IMR-90 (cell line): ENCODE results near the gene TMEM53. TPM values are rescaled to one million over a fixed set of nuclear protein-coding genes. Genes with fewer than 3 reads are reported as not detected.
A peak's percentile ranks its signal among the peaks of the same experiment; 100 is the strongest.

Experiments used
- ATAC-seq: fragments of 200-7000 bp; cut with Tn5 transposase; 2 replicates; pipeline ENCODE4 v1.9.1; 2020; ENCODE audit warnings: low read depth, mild to moderate bottlenecking, moderate library complexity
- BruUV-seq: library from RNA; stranded (reverse); fragments of 400-500 nt; replicated peaks from 2 replicates; lab custom pipeline; 2021; lab: Mats Ljungman, UMichigan
- CTCF ChIA-PET: fragments of 300-600 bp; formaldehyde crosslinking; extraction: SDS; loops from one replicate; lab custom pipeline; 2021; ENCODE audit warnings: antibody characterized with exemption; lab: Yijun Ruan, JAX
- POLR2A ChIA-PET: fragments of 300-600 bp; sonication (Branson Sonifier 250); formaldehyde crosslinking; loops from one replicate; lab custom pipeline; 2022; ENCODE audit warnings: antibody characterized with exemption; ENCODE audit not compliant: unreplicated experiment; lab: Charles Lee
- DNase-seq: peaks from one replicate; pipeline ENCODE4 v3.0.0; 2013
- H2AFZ ChIP-seq: replicated peaks from 2 replicates; pipeline ENCODE3; 2013; ENCODE audit warnings: low read length, mild to moderate bottlenecking; ENCODE audit not compliant: poor library complexity
- H2AK5ac ChIP-seq: 2 replicates; pipeline ENCODE4 v1.6.1; 2013; ENCODE audit warnings: low read depth, low read length, inconsistent platforms
- H2AK9ac ChIP-seq: replicated peaks from 2 replicates; pipeline ENCODE3; 2013; ENCODE audit warnings: mild to moderate bottlenecking, low read depth, low read length, moderate library complexity; ENCODE audit not compliant: poor library complexity
- H2BK120ac ChIP-seq: 2 replicates; pipeline ENCODE4 v1.6.1; 2013; ENCODE audit warnings: low read depth, low read length, inconsistent platforms
- H2BK15ac ChIP-seq: 3 replicates; pipeline ENCODE4 v1.6.1; 2013; ENCODE audit warnings: low read depth, low read length, inconsistent platforms
- H2BK20ac ChIP-seq: 2 replicates; pipeline ENCODE4 v1.6.1; 2013; ENCODE audit warnings: low read depth, mild to moderate bottlenecking, inconsistent platforms, low read length, moderate library complexity
- H2BK5ac ChIP-seq: 2 replicates; pipeline ENCODE4 v1.6.1; 2013; ENCODE audit warnings: mild to moderate bottlenecking, low read depth, low read length, inconsistent platforms; ENCODE audit not compliant: poor library complexity, severe bottlenecking
- H3K14ac ChIP-seq: replicated peaks from 2 replicates; pipeline ENCODE4 v1.6.1; 2013; ENCODE audit warnings: low read depth, low read length, inconsistent platforms
- H3K18ac ChIP-seq: 2 replicates; pipeline ENCODE4 v1.6.1; 2013; ENCODE audit warnings: low read depth, low read length, control low read depth
- H3K23ac ChIP-seq: 2 replicates; pipeline ENCODE4 v1.6.1; 2013; ENCODE audit warnings: low read depth, low read length, inconsistent platforms
- H3K27ac ChIP-seq: 2 replicates; pipeline ENCODE4 v1.5.1; 2013; ENCODE audit warnings: mild to moderate bottlenecking, control low read depth, low read length; ENCODE audit not compliant: insufficient read depth
- H3K27me3 ChIP-seq: 2 replicates; pipeline ENCODE4 v1.6.1; 2013; ENCODE audit warnings: low read length; ENCODE audit not compliant: control insufficient read depth, insufficient read depth
- H3K36me3 ChIP-seq: 2 replicates; pipeline ENCODE4 v1.6.1; 2013; ENCODE audit warnings: low read length, mixed read lengths; ENCODE audit not compliant: control insufficient read depth, insufficient read depth
- H3K4ac ChIP-seq: 2 replicates; pipeline ENCODE4 v1.6.1; 2013; ENCODE audit warnings: low read depth, low read length, inconsistent platforms
- H3K4me1 ChIP-seq: 2 replicates; pipeline ENCODE4 v1.6.1; 2013; ENCODE audit warnings: low read length, mixed read lengths; ENCODE audit not compliant: control insufficient read depth, insufficient read depth
- H3K4me2 ChIP-seq: 2 replicates; pipeline ENCODE4 v1.6.1; 2013; ENCODE audit warnings: low read depth, mild to moderate bottlenecking, control low read depth, low read length, moderate library complexity
- H3K4me3 ChIP-seq: 2 replicates; pipeline ENCODE4 v1.5.1; 2013; ENCODE audit warnings: low read depth, mild to moderate bottlenecking, control low read depth, low read length, moderate library complexity; ENCODE audit not compliant: insufficient read depth
- H3K56ac ChIP-seq: 2 replicates; pipeline ENCODE4 v1.6.1; 2013; ENCODE audit warnings: low read length, inconsistent platforms; ENCODE audit not compliant: insufficient read depth; ENCODE audit errors: extremely low read depth
- H3K79me1 ChIP-seq, 2 experiments: 2 replicates each; pipeline ENCODE4 v1.6.1; 2013; ENCODE audit warnings: low read length in 2 of 2, inconsistent platforms in 1 of 2, low read depth in 1 of 2
- H3K9ac ChIP-seq: 2 replicates; pipeline ENCODE4 v1.6.1; 2013; ENCODE audit warnings: low read depth, low read length, control low read depth
- H3K9me1 ChIP-seq: 2 replicates; pipeline ENCODE4 v1.6.1; 2013; ENCODE audit warnings: low read length, inconsistent platforms; ENCODE audit not compliant: insufficient read depth
- H3K9me3 ChIP-seq: 2 replicates; pipeline ENCODE4 v1.6.1; 2013; ENCODE audit warnings: low read length; ENCODE audit not compliant: control insufficient read depth, insufficient read depth
- H4K20me1 ChIP-seq: 2 replicates; pipeline ENCODE4 v1.6.1; 2013; ENCODE audit warnings: low read length, inconsistent platforms; ENCODE audit not compliant: insufficient read depth
- H4K5ac ChIP-seq: 2 replicates; pipeline ENCODE4 v1.6.1; 2013; ENCODE audit warnings: mild to moderate bottlenecking, low read depth, low read length, control low read depth
- H4K8ac ChIP-seq, 2 experiments: 2 replicates each; pipeline ENCODE4 v1.6.1; 2013; ENCODE audit warnings: low read depth in 2 of 2, low read length in 2 of 2, control low read depth in 1 of 2, inconsistent platforms in 1 of 2
- H4K91ac ChIP-seq: 2 replicates; pipeline ENCODE4 v1.6.1; 2013; ENCODE audit warnings: low read depth, low read length, inconsistent platforms; ENCODE audit not compliant: insufficient read depth
- BHLHE40 ChIP-seq: fragments of 150-350 bp; IDR thresholded peaks from 2 replicates; pipeline ENCODE4 v1.6.1; 2016; ENCODE audit warnings: mild to moderate bottlenecking, low read depth, low read length
- CEBPB ChIP-seq: IDR thresholded peaks from 2 replicates; pipeline ENCODE4 v1.6.1; 2012; ENCODE audit warnings: low read depth, low read length, improper control_type of control experiment
- CTCF ChIP-seq: conservative IDR thresholded peaks from 2 replicates; pipeline ENCODE4 v1.5.1; 2012; ENCODE audit warnings: mild to moderate bottlenecking, low read depth, low read length, improper control_type of control experiment
- FOS ChIP-seq: fragments of 150-350 bp; IDR thresholded peaks from 2 replicates; pipeline ENCODE4 v1.6.1; 2016; ENCODE audit warnings: low read depth, low read length
- MAFK ChIP-seq: IDR thresholded peaks from 2 replicates; pipeline ENCODE4 v1.6.1; 2012; ENCODE audit warnings: low read depth, low read length, improper control_type of control experiment
- MAZ ChIP-seq: IDR thresholded peaks from 2 replicates; pipeline ENCODE4 v1.6.1; 2012; ENCODE audit warnings: low read depth, mild to moderate bottlenecking, low read length, improper control_type of control experiment, moderate library complexity, borderline replicate concordance
- MXI1 ChIP-seq: IDR thresholded peaks from 2 replicates; pipeline ENCODE4 v1.6.1; 2012; ENCODE audit warnings: low read depth, mild to moderate bottlenecking, low read length, moderate library complexity, borderline replicate concordance
- NFE2L2 ChIP-seq: fragments of 150-350 bp; IDR thresholded peaks from 2 replicates; pipeline ENCODE4 v1.6.1; 2016; ENCODE audit warnings: low read depth, mild to moderate bottlenecking, low read length
- POLR2A ChIP-seq: IDR thresholded peaks from 2 replicates; pipeline ENCODE4 v1.6.1; 2012; ENCODE audit warnings: mild to moderate bottlenecking, low read depth, low read length
- RAD21 ChIP-seq: IDR thresholded peaks from 2 replicates; pipeline ENCODE4 v1.6.1; 2012; ENCODE audit warnings: low read length, improper control_type of control experiment
- RCOR1 ChIP-seq: IDR thresholded peaks from 2 replicates; pipeline ENCODE4 v1.6.1; 2012; ENCODE audit warnings: mild to moderate bottlenecking, low read length, improper control_type of control experiment; ENCODE audit not compliant: insufficient replicate concordance
- RFX5 ChIP-seq: IDR thresholded peaks from 2 replicates; pipeline ENCODE4 v1.8.0; 2012; ENCODE audit warnings: low read depth, mild to moderate bottlenecking, low read length, moderate library complexity
- SMC3 ChIP-seq: fragments of 150-350 bp; IDR thresholded peaks from 2 replicates; pipeline ENCODE4 v1.6.1; 2016; ENCODE audit warnings: low read depth, mild to moderate bottlenecking, antibody characterized with exemption, low read length, moderate library complexity
- WGBS, 2 experiments: methylation state at CpG; one replicate each; pipeline versions ENCODE4 v1.1.5 to v1.1.7; 2013; ENCODE audit warnings: missing lambda C conversion rate in 2 of 2; ENCODE audit not compliant: insufficient read length in 1 of 2; ENCODE audit errors: extremely low coverage in 2 of 2; 5-methylcytosine and 5-hydroxymethylcytosine counted together
- dilution Hi-C: fragments of 300-500 bp; cut with HindIII; formaldehyde crosslinking; loops from one replicate; pipeline ENCODE4 v1.14.3; 2018; ENCODE audit warnings: low sequenced_read_pairs; ENCODE audit not compliant: unreplicated experiment
- in situ Hi-C: fragments of 300-500 bp; cut with MboI; formaldehyde crosslinking; loops from 3 replicates; pipeline ENCODE4 v1.14.3; 2019; ENCODE audit warnings: low sequenced_read_pairs, inconsistent platforms, mixed read lengths
- intact Hi-C: fragments of 100-400 bp; cut with micrococcal nuclease; formaldehyde crosslinking; loops from 2 replicates; pipeline ENCODE4 v1.10.0; 2022
- polyA plus RNA-seq, 3 experiments: library from polyadenylated mRNA; depleted of rRNA; stranded (reverse); fragments of >200 nt; gene quantifications; 2 replicates each; pipeline ENCODE4 v1.2.3, GENCODE V29; 2012; ENCODE audit warnings: low replicate concordance in 1 of 3
- total RNA-seq: library from RNA; depleted of rRNA; stranded (reverse); fragments of >200 nt; gene quantifications from 2 replicates; pipeline ENCODE4 v1.2.3, GENCODE V29; 2012
- TF ChIP-seq, protein P1 (sequence below): fragments of 150-350 bp; IDR thresholded peaks from 2 replicates; pipeline ENCODE4 v1.6.1; 2017; ENCODE audit warnings: mild to moderate bottlenecking, antibody characterized with exemption, low read length, low read depth

Gene TMEM53
- total and polyA plus RNA-seq, 2 of the 4 experiments (the other 2 are of a cell fraction), result 2.7 to 6.3 TPM

DNA sequence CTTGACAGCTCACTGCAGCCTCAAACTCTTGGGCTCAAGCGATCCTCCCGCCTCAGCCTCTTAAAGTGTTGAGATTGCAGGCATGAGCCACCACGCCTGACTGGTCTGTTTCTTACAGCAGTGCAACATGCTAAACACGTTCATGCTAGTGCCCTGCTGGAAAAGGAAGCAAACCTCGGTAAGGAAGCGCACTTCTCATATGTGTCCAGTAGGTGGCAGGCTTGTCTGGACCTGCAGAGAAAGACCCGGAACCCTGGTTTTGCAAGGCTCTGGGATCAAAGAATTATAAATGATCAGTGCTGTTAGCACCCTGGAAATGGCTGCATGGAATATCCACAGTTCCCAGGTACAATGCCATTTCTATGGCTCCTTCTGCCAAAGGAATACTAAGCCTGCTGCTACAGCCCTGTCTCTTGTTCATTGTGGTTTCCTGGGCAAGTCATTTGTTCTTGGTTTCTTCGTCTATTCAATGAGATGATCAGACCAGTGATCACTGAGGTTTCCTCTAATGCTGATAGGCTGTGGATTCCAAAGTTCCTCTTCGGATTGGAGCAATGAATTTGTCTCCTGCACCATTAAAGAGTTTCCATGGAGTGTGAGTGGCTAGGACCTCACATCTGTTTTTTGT, 40.8 kb upstream of the TMEM53 start:
- CTCF ChIA-PET, result interaction anchor here (0.6 kb wide), 1 partner anchor 103 kb away, joined by 3 read pairs; no protein-coding TSS in a partner anchor
- no TSS peak for BruUV-seq
- Histone ChIP-seq H2BK120ac (no peak overlapping the region), H3K14ac (no peak overlapping the region), H3K9me3 (no peaks in the 10 kb centered on the region), H3K18ac (no peak overlapping the region), H4K91ac (no peak overlapping the region), H2BK15ac (no peak overlapping the region), H4K5ac (no peak overlapping the region), H3K9me1 (no peaks in the 10 kb centered on the region; the same call in 1 of the 2 replicates), H2AK9ac (peak overlapping the region; percentile 57), H2BK5ac (no peak overlapping the region), H3K27ac (no peak overlapping the region), H2AFZ (peak overlapping the region; percentile 91), H3K4me3 (no peak overlapping the region), H2AK5ac (no peak overlapping the region), H3K27me3 (peaks cover 2% of the 10 kb centered on the region; the same call in 1 of the 2 replicates), H3K36me3 (no peaks in the 10 kb centered on the region), H4K8ac (no peak overlapping the region), H3K4ac (0 out of 2 replicates have a peak overlapping the region, but pooled peaks have one; percentile 34), H2BK20ac (no peak overlapping the region), H3K4me2 (no peak overlapping the region), H4K20me1 (no peaks in the 10 kb centered on the region), H3K4me1 (peaks cover 5% of the 10 kb centered on the region), H3K79me1 (no peaks in the 10 kb centered on the region; a peak in 1 of 4 replicates), H3K9ac (no peak overlapping the region), H3K56ac (no peak overlapping the region), H3K23ac (no peak overlapping the region)
- intact Hi-C loops, result loop anchor here (5.0 kb wide), 1 partner anchor 587 kb away; no protein-coding TSS in a partner anchor
- dilution Hi-C loops, result no loop called here
- WGBS, 2 experiments, result 16% methylated on average over 8 of the region's 9 CpGs; no CpG with 5 or more reads in 1 of the 2 experiments
- DNase-seq, result peak; percentile 73
- POLR2A ChIA-PET, result interaction anchor here (0.6 kb wide), 1 partner anchor 11 kb away, joined by 4 read pairs; no protein-coding TSS in a partner anchor
- TF ChIP-seq FOS, result no peak
- TF ChIP-seq RFX5, result no peak
- TF ChIP-seq MAFK, result no peak
- no peak for TF ChIP-seq BHLHE40
- peak; percentile 49 for TF ChIP-seq SMC3
- no peak for TF ChIP-seq NFE2L2
- TF ChIP-seq MXI1, result no peak
- TF ChIP-seq RAD21, result peak; percentile 76
- no peak for TF ChIP-seq POLR2A
- TF ChIP-seq, protein P1, sequence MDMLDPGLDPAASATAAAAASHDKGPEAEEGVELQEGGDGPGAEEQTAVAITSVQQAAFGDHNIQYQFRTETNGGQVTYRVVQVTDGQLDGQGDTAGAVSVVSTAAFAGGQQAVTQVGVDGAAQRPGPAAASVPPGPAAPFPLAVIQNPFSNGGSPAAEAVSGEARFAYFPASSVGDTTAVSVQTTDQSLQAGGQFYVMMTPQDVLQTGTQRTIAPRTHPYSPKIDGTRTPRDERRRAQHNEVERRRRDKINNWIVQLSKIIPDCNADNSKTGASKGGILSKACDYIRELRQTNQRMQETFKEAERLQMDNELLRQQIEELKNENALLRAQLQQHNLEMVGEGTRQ, result no peak
- no peak for TF ChIP-seq MAZ
- no peak for TF ChIP-seq CEBPB
- peak; percentile 84 for TF ChIP-seq CTCF
- TF ChIP-seq RCOR1, result no peak
- in situ Hi-C loops, result no loop called here
- peak; percentile 95 for ATAC-seq
